GM18498 (cell line): Measurements from ENCODE around the gene GALNT10.

Source experiments
- ATAC-seq: cut with Tn5 transposase; IDR thresholded peaks from one replicate; pipeline ENCODE4 v1.9.1; 2021; ENCODE audit warnings: mild to moderate bottlenecking, moderate library complexity; ENCODE audit not compliant: unreplicated experiment

Gene GALNT10

GRCh38 chr5:154397652-154398406 is 207.3 kb downstream of the GALNT10 start:
- ATAC-seq: no peak

DNA sequence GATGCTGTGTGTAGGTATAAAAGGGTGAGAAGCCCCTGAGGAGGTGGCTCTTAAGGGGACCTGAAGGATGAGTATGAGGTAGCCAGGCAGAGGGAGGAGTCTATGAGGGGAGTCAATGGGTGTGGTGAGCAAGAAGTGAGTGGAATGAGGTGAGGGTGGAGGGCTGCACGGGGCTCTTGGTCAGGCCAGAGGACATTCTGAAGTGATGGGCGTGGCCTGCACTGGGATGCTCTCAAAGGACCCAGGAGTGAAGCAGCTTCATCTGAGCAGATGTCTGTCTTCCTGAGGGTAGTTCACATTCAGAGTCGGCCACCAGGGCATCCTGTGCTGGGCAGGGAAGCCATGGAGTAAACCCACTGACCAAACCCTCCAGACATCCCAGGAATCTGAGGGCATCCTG is 210.1 kb downstream of the GALNT10 start:
- no peak for ATAC-seq

DNA sequence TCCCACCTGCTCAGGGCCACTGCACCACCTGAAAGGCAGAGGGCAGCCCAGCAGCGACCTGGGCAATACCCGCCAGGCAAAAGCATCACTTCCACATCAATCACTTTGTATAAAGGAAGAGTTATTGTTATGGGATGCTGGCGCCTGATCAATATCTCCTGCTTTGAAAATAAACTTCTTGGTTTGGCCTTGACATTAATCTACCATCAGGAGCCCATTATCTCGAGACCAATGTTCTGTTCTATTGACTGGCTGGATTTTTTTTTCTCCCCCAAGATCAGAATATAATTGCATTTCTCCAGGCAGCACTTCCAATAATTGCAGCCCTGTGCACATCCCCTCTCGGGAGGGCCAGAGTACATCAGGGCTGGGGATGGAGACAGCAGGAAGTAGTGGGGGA is 210.8 kb downstream of the GALNT10 start:
- no peak for ATAC-seq

DNA sequence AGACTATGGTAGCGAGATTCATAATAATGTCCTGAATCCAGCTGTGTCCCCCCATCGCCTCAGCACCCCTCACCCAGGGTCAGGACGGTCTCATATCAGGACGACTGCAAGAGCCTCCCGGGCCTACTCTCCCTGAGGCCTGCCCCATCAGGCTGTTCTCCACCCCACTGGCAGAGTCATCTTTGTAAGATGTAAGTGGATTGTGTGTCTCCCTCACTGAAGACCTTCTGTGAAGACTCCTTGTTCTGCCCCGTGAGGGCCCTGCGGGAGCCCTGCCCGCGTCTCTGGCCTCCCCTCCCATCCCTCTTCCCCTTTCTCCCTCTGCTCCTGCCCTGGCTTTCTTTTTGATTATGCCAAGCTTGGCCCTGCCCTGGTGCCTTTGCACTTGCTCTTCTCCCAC is 211.4 kb downstream of the GALNT10 start:
- no peak for ATAC-seq

- no peak for ATAC-seq
Observed at GRCh38 chr5:154402611-154403010, 212.1 kb downstream of the GALNT10 start.

GRCh38 chr5:154403234-154403633 is 212.7 kb downstream of the GALNT10 start:
- ATAC-seq: no peak

DNA sequence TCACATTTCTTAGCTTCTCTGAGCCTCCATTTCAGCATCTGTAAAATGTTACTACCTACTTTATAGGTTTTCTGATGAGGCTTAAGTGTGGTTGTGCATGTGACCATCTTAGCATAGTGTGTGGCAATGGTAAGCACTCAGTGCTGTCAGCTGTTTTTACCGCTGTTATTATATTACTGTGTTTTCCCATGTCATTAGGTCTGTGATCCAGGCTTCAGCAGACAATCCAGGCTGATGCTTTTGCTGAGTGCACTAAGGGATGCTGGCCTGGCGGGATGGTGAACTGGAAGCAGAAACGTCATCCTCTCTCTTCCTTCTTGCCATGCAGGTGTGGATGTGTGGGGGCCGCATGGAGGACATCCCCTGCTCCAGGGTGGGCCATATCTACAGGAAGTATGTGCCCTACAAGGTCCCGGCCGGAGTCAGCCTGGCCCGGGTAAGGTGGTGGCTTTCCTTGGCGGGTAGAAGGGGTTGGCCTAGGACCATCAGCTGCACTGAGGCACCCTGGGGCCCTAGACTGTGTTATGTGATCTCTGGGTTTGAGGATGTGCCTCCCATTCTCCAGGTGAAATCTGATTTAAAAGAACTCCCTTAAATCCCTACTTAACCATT is 213.3 kb downstream of the GALNT10 start:
- ATAC-seq: no peak

DNA sequence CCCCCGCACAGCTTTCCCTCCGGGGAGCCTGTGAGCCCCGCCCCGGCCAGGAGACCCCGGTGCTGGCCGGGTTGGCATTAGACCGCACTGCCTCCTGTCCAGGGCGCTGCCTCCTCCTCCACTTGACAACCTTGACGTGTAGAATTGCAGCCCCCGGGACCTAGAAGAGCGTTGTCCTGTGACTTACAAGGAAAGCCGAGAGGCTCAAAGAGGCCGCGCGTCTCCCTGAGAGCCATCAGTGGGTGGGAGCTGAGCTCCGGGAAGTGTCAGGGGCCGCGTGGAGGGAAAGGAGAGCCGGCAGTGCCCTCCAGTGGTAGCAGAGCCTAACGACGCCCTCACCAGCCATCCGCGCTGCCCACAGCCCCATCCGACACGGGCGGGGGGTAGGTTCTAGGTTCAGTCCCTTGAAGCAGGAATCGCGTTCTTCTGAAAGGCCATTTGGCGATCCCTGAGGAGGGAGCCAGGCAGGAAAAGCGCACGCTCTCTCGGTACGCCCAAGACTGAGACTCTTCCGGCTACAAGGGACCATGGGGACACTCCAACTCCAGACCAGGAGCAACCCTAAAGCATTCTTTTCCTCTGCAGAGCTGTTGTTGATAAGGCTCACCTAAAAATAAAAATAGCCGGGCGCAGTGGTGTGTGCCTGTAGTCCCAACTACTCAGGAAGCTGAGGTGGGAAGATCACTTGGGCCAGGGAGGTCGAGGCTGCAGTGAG is 214.7 kb downstream of the GALNT10 start:
- peak; percentile 97 for ATAC-seq

GRCh38 chr5:154406231-154406630 is 215.7 kb downstream of the GALNT10 start:
- ATAC-seq: no peak

GRCh38 chr5:154406826-154407225 is 216.3 kb downstream of the GALNT10 start:
- ATAC-seq: no peak

GRCh38 chr5:154408811-154409210 is 218.3 kb downstream of the GALNT10 start:
- ATAC-seq: no peak

- no peak for ATAC-seq
Observed at GRCh38 chr5:154409230-154409840, 218.8 kb downstream of the GALNT10 start.

- ATAC-seq: no peak
Observed at GRCh38 chr5:154410008-154410407, 219.5 kb downstream of the GALNT10 start.

- ATAC-seq: no peak
Observed at GRCh38 chr5:154410786-154411185, 220.3 kb downstream of the GALNT10 start.

GRCh38 chr5:154411338-154411737 is 220.8 kb downstream of the GALNT10 start:
- ATAC-seq: no peak

- ATAC-seq: no peak
Observed at GRCh38 chr5:154412316-154412715, 221.8 kb downstream of the GALNT10 start.

GRCh38 chr5:154412925-154413324 is 222.4 kb downstream of the GALNT10 start:
- no peak for ATAC-seq

DNA sequence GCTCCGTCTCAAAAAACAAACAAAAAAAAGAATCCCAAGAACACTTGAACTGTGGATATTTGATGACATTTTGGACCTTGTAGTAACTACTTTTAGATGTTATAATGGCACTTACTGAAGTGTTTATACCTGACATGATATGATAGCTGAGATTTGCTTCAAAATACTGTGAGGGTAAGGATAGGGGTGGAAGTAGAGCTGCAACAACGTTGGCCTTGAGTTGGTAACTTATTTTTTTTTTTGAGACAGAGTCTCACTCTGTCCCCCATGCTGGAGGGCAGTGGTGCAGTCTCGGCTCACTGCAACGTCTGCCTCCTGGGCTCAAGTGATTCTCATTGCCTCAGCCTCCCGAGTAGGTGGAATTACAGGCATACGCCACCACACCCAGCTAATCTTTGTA is 224.6 kb downstream of the GALNT10 start:
- no peak for ATAC-seq

- ATAC-seq: no peak
Observed at GRCh38 chr5:154418344-154418820, 227.8 kb downstream of the GALNT10 start.

- ATAC-seq: no peak
Observed at GRCh38 chr5:154419236-154419635, 228.7 kb downstream of the GALNT10 start.

- peak; percentile 53 for ATAC-seq
Observed at GRCh38 chr5:154421868-154422267, 231.3 kb downstream of the GALNT10 start.
